GM21526 (cell line): ENCODE results near the gene PSAP.

Source experiments
- ATAC-seq: cut with Tn5 transposase; IDR thresholded peaks from one replicate; pipeline ENCODE4 v1.9.1; 2021; ENCODE audit warnings: moderate library complexity; ENCODE audit not compliant: unreplicated experiment, low FRiP score

The PSAP gene

DNA sequence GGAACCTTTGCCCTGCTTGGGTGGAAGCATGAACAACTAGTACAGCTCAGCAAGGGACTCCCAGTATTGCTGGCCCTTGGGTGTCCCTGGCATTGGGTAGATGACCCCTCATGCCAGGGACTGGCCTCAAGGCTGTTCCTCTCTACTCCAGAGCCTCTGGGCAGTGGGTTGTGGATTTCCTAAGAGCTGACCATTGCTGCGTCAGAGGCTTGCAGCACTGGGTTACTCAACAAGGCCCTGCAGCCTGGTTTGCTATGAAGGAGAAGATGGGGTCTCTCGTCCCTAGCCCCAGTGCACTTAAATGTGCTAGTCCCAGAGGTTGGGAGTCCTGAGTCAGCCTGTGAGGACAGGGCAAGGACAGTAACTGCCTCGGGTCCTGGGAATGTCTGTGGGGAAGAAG is 80.3 kb downstream of the PSAP start:
- no peak for ATAC-seq

DNA sequence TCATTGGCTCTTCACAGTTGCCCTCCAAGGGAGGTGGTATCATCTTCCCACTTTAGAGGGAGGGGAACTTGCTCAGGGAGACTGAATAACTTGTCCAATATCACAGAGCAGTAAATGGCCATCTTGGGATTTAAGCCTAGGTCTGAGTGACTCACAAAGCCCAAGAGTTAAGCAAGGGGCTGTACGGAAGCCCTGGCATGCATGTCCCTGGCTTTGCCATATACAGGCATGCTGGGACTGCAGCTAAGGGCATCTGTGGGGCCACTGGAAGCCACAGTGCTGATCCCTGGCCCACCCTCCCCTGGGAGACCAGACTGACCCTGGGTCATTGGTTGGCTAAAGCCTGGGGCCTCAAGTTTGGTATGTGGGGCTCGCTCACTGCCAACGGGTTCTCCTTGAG is 80.8 kb downstream of the PSAP start:
- no peak for ATAC-seq

DNA sequence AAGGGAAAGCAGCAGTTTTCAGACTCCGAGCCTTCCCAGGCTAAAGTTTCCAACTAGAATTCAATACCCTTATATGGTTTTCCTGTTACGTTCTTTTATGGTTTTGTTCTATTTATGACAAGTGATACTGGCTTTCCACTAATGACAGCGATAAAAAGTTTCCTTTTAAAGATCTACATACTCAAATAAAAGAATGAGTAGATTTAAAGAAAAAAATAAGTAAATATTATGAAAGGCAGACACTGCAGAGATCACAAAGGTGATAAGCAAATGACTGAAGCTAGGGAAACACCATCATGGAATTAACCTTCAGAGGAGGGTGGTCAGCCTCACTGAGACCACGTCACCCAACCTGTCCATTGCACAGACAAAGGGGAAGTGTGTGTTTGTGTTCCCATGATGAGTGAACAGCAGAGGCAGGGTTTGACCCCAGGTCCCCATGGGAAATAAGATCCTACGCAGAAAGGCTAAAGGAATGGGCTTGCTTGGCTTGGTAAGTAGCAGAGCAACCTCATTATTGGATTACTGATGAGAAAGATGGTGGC is 81.7 kb downstream of the PSAP start:
- ATAC-seq: no peak

DNA sequence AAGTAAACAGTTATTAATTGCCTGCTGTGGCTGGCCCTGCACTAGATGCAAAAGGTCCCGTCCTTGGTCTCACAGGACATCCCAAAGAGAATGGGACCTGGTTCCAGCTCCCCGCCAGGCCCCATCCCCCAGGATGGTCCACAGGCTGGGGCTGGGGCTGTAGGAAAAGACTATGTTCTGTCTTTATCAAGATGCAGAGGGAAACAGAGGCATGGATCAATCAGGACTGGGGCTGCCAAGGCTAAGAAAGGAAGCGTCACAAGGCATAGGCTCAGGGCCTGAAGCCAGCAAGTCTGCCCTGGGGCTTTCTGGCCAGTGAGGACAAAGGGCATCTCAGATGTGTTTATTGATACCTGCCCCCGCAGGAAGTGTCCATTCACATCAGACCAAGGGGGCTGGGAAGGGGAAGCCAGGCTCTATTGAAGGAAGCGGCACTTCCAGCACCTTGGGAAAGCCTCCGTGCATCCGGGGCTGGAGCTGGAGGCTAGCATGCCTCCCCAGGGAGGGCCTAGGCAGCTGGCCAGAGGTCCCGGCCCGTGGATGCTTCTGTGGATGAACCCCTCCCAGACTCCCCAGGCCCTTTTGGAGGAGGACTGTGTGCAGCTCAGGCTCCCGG is 83.5 kb downstream of the PSAP start:
- ATAC-seq: no peak

DNA sequence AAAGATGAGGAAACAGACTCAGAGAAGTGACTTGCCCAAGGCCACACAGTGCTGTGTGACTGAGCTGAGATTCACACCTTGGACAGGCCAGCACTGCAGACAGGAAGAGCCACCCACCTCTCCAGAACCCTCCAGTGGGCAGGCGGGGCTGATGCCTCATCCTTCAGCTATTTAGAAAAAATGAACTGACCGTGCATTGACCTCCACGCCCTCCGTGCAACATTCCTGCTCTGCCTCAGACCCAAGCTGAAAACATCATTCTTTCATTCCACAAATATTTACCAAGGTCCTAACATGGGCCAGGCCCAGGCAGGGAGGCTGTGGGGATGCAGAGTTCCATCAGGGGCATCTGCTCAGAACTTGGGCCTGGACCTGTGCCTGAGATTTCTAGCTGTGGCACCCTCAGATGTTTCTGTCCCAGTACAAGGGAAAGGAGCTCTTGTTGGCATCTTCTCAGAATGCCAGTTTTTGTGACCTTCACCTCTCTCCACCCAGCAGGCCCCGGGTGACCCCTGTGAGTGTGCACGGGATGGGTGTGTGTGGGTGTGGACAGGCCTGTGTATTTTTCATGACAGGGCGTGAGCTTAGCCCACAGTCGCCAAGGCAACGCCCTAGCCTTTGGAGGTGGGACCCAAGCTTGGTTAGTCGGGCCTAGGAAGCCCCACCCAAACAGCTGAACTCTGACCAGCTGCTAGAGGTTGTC is 84.2 kb downstream of the PSAP start:
- no peak for ATAC-seq
